GM18505 (cell line): Measurements from ENCODE around the gene INAFM2.

Experiments
- ATAC-seq: cut with Tn5 transposase; IDR thresholded peaks from one replicate; pipeline ENCODE4 v1.9.1; 2021; ENCODE audit not compliant: unreplicated experiment
- POLR2A ChIP-seq: IDR thresholded peaks from 4 replicates; pipeline ENCODE4 v1.6.1; 2011; ENCODE audit warnings: borderline replicate concordance; ENCODE audit not compliant: insufficient read depth, insufficient read length; ENCODE audit errors: extremely low read depth

Gene INAFM2

DNA sequence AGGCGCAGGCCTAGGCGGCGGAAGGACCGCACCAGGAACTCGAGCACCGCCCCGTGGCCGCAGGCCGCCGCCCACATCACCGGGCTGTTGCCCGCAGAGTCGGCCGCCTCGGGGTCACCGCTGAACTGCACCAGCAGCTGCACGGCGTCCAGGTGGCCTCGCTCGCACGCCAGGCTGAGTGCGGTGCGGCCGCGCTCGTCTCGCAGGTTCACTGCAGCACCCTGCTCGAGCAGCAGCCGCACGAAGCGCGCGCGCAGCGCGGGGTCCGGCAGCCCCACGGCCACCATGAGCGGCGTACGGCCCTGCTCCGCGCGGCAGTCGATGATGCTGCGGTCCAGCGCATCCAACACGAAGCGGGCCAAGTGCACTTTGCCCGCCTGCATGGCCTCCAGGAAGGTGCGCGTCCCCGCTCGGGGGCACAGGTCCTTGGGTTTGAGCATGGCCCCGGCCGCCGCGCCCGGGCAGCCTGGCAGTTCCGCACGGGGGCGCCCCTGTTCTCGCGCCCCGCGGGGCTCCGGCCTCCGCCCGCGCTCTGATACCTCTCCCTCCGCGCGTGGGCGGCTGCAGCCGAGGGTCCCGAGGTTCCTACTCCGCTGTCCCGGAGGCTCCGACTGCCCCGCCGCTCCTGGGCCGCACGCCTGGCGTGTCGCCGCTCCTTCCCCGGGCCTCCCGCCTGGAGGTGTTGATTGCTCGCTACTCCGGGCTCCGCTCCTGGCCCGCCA, 41.2 kb upstream of the INAFM2 start:
- no peak for TF ChIP-seq POLR2A
- ATAC-seq = no peak

DNA sequence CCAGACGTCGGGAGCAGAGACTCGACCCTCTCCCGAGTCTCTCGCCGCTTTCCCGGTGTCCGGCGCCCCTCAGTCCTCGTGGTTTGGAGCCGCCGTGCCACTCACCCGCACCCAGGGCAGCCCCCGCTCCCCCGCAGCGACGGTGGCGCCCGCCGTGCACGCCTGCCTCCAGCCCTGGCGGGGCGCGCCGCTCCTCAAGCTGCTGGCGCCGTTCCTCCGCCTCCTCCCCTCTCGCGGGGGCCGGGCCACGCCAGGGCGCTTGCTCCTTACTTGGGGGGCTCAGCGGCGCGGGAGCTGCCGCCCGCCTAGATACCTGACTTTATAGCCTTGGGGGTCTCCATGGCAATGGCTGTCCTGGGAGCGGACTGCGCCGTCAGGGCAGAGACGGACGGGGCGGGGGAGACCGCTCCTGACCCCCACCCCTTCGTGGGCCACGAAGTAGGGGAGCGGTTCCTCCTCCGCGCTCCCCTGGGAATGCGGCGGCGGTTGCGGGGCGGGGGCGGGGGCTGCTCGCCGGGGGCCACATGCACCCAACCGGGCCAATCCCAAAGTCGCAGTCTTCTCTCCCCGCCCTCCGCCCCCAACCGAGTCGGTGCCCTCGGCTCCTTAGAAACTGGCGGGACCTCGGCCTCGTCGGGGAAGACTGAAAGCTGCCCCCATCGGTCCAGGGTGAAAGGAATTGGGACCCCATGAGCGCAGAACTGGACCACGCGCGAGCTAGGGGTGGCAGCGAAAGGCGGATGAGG, 40.5 kb upstream of the INAFM2 start, which contains the start of gene ANKRD63:
ANKRD63 (minus strand) TSS at position 196 of the 746 bp plus-strand sequence. CDS start 478 bp downstream, outside the sequence.
- no peak for TF ChIP-seq POLR2A

DNA sequence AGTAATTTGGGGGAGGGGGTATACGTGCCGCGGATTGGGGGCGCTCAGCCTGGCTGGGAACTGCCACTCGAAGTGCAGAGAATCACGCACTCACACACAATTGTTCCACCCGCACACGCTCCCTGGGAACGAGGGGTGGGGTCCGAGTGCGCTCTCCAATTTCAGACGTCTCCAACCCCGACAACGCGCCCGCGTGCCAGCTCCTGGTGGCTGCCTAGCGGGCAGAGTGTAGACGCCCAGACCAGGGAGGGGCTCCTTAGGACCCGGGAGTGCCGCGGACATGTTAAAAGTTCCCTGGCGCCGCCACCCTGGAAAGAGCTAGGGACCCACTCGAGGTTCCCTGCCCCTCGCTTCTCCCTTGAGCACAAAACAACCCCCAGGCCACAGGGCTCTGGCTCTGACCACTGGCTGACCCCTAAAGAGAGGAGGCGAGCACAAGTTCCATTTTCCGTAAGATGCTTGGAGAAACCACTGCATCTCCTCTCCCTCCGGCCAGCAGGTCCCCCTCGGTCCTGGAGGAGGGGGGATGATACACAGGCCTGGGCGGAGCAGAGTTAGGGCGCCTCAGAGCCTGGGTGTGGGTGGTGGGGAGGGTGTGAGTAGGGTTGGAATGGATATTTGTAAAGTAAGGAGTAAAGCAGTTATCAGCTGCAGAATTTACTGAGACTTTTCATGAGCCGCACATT, 39.7 kb upstream of the INAFM2 start:
- no peak for ATAC-seq

More for the DNA sequence above, 40.5 kb upstream of the INAFM2 start, which contains the start of gene ANKRD63:
- ATAC-seq = no peak

DNA sequence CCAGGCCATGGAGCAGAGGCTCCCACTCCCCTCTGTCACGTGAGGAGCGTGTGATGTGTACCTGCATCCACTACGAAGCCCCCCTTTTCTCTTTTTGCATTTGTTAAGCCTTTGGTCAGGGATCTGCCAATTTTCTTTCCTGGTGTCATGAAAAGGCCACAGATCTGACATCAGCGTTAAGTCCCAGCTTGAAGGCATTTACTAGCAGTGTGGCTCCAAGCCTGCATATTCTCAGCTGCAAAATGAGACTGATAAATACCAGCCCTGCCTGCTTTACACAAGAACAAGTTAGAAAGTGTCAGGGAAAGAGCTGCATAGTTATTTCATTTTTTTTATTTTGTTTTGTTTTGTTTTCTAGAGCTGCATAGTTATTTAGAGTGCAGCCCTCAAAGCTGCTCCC, 38.3 kb upstream of the INAFM2 start:
- TF ChIP-seq POLR2A = no peak
- ATAC-seq = no peak

More for the DNA sequence above, 39.7 kb upstream of the INAFM2 start:
- TF ChIP-seq POLR2A = no peak

DNA sequence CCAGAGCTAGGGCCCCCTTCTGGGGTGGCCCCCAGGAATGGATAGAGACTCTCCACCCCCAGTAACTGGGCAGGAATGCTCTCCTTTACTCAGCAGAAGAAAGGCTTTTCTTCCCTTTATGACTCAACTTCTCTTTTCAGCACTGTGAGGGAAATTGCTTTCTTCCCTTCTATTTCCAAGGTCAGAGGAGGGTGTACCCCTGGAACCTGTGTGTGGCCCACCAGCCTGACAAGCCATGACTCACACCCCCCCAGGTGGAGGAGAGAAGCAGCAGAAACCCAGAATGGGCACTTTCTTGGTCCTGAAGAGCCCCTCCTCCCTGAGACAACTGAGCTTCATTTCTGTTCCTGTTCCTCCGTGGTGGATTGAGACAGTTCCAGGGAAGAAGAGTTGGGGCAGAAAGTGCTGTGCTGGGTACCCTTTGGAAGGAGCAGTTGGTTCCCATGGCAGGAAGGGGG, 37.9 kb upstream of the INAFM2 start:
- TF ChIP-seq POLR2A = no peak
- no peak for ATAC-seq

DNA sequence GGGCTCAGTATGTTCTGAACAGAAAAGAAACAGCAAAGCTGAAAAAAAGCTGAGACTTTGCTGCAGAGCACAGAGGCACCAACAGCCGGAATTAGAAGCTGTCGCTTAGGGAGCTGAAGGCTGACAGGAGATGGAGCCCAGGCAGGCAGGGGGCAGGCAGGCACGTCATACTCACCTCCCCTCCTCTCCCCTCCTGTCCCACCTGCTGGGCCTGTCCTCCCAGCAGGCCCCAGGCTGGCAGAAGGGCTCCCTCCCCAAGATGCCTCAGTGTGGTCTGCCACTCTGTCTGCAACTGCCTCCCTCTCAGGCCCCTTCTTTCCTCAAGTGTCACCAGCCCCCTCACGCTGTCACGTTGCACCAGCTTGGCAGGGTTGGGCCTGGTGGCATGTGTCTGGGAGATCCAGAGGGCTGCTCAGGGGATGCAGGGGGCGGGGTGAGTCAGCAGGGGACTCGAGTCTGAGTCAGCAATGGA, 37.4 kb upstream of the INAFM2 start:
- TF ChIP-seq POLR2A = no peak
- no peak for ATAC-seq

DNA sequence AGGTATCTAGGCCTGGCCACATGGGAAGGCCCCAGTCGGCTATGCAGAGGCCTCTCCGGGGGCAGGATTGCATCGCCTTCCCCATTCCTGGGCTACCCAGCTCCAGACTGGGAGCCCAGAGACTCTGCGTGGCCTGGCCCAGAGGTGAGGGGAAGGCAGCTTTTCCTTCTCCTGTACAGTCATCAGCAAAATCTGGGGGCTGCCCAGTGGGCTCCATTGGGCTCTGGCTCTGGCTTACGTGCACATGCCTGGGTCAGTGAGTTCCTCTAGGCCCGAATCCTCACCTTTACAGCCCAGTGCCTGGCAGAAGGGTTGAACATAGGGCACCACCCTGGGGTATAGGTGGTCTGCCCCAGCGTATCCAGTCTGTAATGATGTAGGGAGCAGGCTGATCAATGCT, 36.7 kb upstream of the INAFM2 start:
- no peak for TF ChIP-seq POLR2A
- no peak for ATAC-seq

DNA sequence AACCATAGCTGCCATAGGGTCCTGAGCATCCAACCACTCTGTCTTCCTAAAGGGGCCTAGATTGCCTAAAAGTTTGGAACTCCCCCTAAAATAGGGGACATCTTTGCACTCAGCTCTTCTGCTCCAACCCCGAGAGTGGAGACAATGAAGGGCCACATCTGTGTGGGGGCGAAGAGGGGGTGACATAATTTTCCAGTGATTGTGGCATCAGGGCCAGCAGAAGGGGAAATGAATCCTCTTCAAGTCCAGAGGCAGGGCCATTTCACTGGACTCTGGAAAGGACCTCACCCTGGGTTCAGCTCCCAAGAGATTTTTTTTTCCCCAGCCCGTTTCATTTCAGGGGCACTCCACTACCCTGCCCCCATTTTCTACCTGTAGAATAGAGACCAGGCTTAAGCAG, 36.0 kb upstream of the INAFM2 start:
- no peak for ATAC-seq
- TF ChIP-seq POLR2A = no peak

DNA sequence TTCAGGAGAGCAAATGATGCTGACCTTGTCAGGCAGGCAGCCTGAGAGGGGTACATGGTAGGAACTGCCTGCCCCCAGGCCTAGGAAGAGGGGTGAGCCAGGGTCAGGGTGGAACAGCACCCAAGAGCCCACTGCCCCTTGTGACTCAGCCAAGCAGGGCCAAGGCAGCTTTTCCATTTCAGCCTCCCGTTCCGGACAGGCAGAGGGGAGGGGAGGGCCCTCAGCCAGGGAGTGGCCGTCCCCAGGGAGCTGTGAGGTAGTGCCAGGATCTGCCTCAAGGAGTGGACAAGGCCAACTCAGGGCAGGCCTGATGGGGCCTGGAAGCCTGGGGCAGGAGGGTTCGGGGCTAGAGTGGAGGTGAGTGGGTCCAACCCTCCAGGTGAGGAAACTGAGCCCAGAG, 35.5 kb upstream of the INAFM2 start:
- no peak for ATAC-seq
- no peak for TF ChIP-seq POLR2A

- ATAC-seq = no peak
Observed at GRCh38 chr15:40289140-40289775, 34.2 kb upstream of the INAFM2 start.

DNA sequence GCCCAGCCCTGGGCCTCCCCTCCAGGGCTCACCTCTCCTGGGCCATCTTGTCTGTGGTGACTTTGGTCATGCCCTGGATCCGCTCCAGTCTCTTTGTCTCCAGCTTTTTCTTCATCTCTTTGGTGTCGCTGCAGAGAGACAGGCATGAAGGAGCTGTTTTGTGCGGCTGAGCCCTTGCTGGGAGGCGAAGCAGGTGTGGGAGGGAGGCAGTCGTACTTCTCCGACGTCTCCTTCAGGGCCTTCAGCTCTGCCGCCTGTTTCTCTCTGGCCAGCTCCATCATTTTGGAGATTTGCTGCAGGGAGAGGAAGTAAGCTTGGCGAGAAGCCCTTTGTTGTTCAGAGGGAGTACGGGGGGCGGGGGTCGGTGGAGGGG, 33.0 kb upstream of the INAFM2 start:
- ATAC-seq = no peak
- no peak for TF ChIP-seq POLR2A

More at GRCh38 chr15:40289140-40289775, 34.2 kb upstream of the INAFM2 start:
- no peak for TF ChIP-seq POLR2A

DNA sequence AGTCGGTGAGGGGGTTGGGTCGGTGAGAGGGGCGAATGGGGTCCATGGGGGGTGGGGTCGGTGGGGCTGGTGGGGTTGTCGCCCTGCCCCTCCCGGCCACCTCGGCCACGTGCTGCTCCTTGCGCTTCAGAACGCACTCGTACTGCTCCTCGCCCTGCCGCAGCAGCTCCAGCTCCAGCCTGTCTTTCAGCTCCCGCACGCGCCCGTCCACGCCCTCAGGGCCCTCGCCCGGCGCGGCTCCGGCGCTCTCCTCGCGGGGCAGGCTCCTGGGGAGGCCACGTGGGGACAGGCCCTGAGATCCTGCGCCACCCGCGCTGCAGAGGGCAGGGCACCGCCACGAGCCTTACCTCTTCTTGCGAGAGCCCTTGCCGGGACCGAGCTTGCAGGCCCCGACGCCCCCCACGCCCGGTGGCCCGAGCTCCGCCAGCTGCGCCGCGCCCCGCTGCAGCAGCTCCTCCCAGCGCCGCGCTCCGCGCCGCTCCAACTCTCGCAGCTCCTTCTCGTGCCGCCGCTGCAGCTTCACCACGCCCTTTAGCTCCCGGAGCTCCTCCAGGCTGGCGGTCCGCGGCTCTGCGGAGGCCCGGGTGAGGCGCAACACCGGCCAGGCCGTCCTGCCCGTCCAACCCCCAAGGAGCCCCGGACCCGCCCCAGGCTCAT, 32.4 kb upstream of the INAFM2 start:
- no peak for ATAC-seq
- TF ChIP-seq POLR2A = no peak

DNA sequence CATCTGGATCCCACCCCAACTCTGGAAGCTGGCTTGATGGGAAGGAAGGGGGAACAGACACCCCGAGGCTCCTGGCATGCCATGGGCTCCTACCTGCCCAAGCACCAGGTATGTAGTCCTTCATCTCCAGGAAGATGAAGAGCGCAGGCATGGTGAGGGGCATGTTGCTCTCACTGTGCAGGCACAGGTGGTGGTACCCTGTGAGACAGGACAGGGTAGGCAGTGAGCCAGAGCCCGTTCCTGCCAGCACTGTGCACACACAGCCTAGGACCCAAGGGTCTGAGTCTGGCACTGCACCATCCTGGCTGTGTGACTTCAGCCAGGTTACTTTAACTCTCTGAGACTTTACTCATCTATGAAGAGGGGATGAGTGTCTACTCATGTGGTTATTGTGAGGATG, 31.2 kb upstream of the INAFM2 start:
- ATAC-seq = no peak
- no peak for TF ChIP-seq POLR2A

DNA sequence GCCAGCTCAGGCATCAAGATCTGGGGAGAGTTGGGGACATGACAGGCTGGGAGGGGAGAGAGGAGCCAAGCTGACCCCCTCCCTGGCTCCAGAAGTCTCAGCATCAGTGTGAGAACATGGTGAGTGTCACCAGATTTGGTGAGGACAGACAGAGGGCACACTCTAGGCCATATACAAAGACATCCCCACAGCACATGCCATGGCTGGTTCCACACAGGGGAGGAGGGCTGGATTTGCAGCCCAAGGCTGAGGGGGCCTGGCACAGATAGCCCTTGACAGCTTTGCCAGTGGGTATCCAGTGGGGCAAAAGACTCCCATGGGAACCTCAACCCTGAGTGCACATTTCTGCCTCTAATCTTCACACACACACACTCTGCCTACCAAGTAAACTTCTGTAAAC, 30.5 kb upstream of the INAFM2 start:
- TF ChIP-seq POLR2A = no peak
- no peak for ATAC-seq
